GM19468 (cell line): ENCODE measurements around the gene TCF3.

Experiments used
- ATAC-seq: cut with Tn5 transposase; IDR thresholded peaks from one replicate; pipeline ENCODE4 v1.9.1; 2021; ENCODE audit warnings: mild to moderate bottlenecking, moderate library complexity, moderate number of reproducible peaks; ENCODE audit not compliant: unreplicated experiment; ENCODE audit errors: extremely low read depth

Gene TCF3

GRCh38 chr19:1592024-1592754 lies 60.2 kb downstream of the TCF3 start:
- ATAC-seq, result peak; percentile 25

GRCh38 chr19:1591421-1592023 lies 60.9 kb downstream of the TCF3 start:
- ATAC-seq, result no peak

GRCh38 chr19:1590641-1591397 lies 61.6 kb downstream of the TCF3 start:
- ATAC-seq, result no peak

- ATAC-seq, result no peak
Measured at GRCh38 chr19:1587872-1588271, 64.5 kb downstream of the TCF3 start.

GRCh38 chr19:1585243-1585580 lies 67.2 kb downstream of the TCF3 start:
- no peak for ATAC-seq

GRCh38 chr19:1584500-1585242 lies 67.7 kb downstream of the TCF3 start:
- no peak for ATAC-seq

GRCh38 chr19:1582201-1582600 lies 70.2 kb downstream of the TCF3 start:
- no peak for ATAC-seq

- no peak for ATAC-seq
Measured at GRCh38 chr19:1580957-1581356, 71.5 kb downstream of the TCF3 start.

GRCh38 chr19:1580382-1580781 lies 72.0 kb downstream of the TCF3 start:
- no peak for ATAC-seq

- ATAC-seq, result no peak
Measured at GRCh38 chr19:1579222-1579621, 73.2 kb downstream of the TCF3 start.

GRCh38 chr19:1577929-1578618 lies 74.3 kb downstream of the TCF3 start:
- no peak for ATAC-seq

- ATAC-seq, result no peak
Measured at GRCh38 chr19:1577090-1577928, 75.1 kb downstream of the TCF3 start.

- ATAC-seq, result no peak
Measured at GRCh38 chr19:1576242-1577089, 75.9 kb downstream of the TCF3 start.

GRCh38 chr19:1575323-1576241 lies 76.8 kb downstream of the TCF3 start:
- no peak for ATAC-seq

- no peak for ATAC-seq
Measured at GRCh38 chr19:1574354-1575136, 77.9 kb downstream of the TCF3 start.

GRCh38 chr19:1572795-1573194 lies 79.6 kb downstream of the TCF3 start:
- no peak for ATAC-seq

- no peak for ATAC-seq
Measured at GRCh38 chr19:1571358-1571757, 81.1 kb downstream of the TCF3 start.
